IMR-90 (cell line): ENCODE measurements around the gene NUBPL. TPM values are rescaled to one million over a fixed set of nuclear protein-coding genes. Genes with fewer than 3 reads are reported as not detected.

ENCODE experiments used
- ATAC-seq: fragments of 200-7000 bp; cut with Tn5 transposase; 2 replicates; pipeline ENCODE4 v1.9.1; 2020; ENCODE audit warnings: low read depth, mild to moderate bottlenecking, moderate library complexity
- BruUV-seq: library from RNA; stranded (reverse); fragments of 400-500 nt; replicated peaks from 2 replicates; lab custom pipeline; 2021; lab: Mats Ljungman, UMichigan
- CTCF ChIA-PET: fragments of 300-600 bp; formaldehyde crosslinking; extraction: SDS; loops from one replicate; lab custom pipeline; 2021; ENCODE audit warnings: antibody characterized with exemption; lab: Yijun Ruan, JAX
- POLR2A ChIA-PET: fragments of 300-600 bp; sonication (Branson Sonifier 250); formaldehyde crosslinking; loops from one replicate; lab custom pipeline; 2022; ENCODE audit warnings: antibody characterized with exemption; ENCODE audit not compliant: unreplicated experiment; lab: Charles Lee
- DNase-seq: peaks from one replicate; pipeline ENCODE4 v3.0.0; 2013
- H2AFZ ChIP-seq: replicated peaks from 2 replicates; pipeline ENCODE3; 2013; ENCODE audit warnings: low read length, mild to moderate bottlenecking; ENCODE audit not compliant: poor library complexity
- H2AK5ac ChIP-seq: 2 replicates; pipeline ENCODE4 v1.6.1; 2013; ENCODE audit warnings: low read depth, low read length, inconsistent platforms
- H2AK9ac ChIP-seq: replicated peaks from 2 replicates; pipeline ENCODE3; 2013; ENCODE audit warnings: mild to moderate bottlenecking, low read depth, low read length, moderate library complexity; ENCODE audit not compliant: poor library complexity
- H2BK120ac ChIP-seq: 2 replicates; pipeline ENCODE4 v1.6.1; 2013; ENCODE audit warnings: low read depth, low read length, inconsistent platforms
- H2BK15ac ChIP-seq: 3 replicates; pipeline ENCODE4 v1.6.1; 2013; ENCODE audit warnings: low read depth, low read length, inconsistent platforms
- H2BK20ac ChIP-seq: 2 replicates; pipeline ENCODE4 v1.6.1; 2013; ENCODE audit warnings: low read depth, mild to moderate bottlenecking, inconsistent platforms, low read length, moderate library complexity
- H2BK5ac ChIP-seq: 2 replicates; pipeline ENCODE4 v1.6.1; 2013; ENCODE audit warnings: mild to moderate bottlenecking, low read depth, low read length, inconsistent platforms; ENCODE audit not compliant: poor library complexity, severe bottlenecking
- H3K14ac ChIP-seq: replicated peaks from 2 replicates; pipeline ENCODE4 v1.6.1; 2013; ENCODE audit warnings: low read depth, low read length, inconsistent platforms
- H3K18ac ChIP-seq: 2 replicates; pipeline ENCODE4 v1.6.1; 2013; ENCODE audit warnings: low read depth, low read length, control low read depth
- H3K23ac ChIP-seq: 2 replicates; pipeline ENCODE4 v1.6.1; 2013; ENCODE audit warnings: low read depth, low read length, inconsistent platforms
- H3K27ac ChIP-seq: 2 replicates; pipeline ENCODE4 v1.5.1; 2013; ENCODE audit warnings: mild to moderate bottlenecking, control low read depth, low read length; ENCODE audit not compliant: insufficient read depth
- H3K27me3 ChIP-seq: 2 replicates; pipeline ENCODE4 v1.6.1; 2013; ENCODE audit warnings: low read length; ENCODE audit not compliant: control insufficient read depth, insufficient read depth
- H3K36me3 ChIP-seq: 2 replicates; pipeline ENCODE4 v1.6.1; 2013; ENCODE audit warnings: low read length, mixed read lengths; ENCODE audit not compliant: control insufficient read depth, insufficient read depth
- H3K4ac ChIP-seq: 2 replicates; pipeline ENCODE4 v1.6.1; 2013; ENCODE audit warnings: low read depth, low read length, inconsistent platforms
- H3K4me1 ChIP-seq: 2 replicates; pipeline ENCODE4 v1.6.1; 2013; ENCODE audit warnings: low read length, mixed read lengths; ENCODE audit not compliant: control insufficient read depth, insufficient read depth
- H3K4me2 ChIP-seq: 2 replicates; pipeline ENCODE4 v1.6.1; 2013; ENCODE audit warnings: low read depth, mild to moderate bottlenecking, control low read depth, low read length, moderate library complexity
- H3K4me3 ChIP-seq: 2 replicates; pipeline ENCODE4 v1.5.1; 2013; ENCODE audit warnings: low read depth, mild to moderate bottlenecking, control low read depth, low read length, moderate library complexity; ENCODE audit not compliant: insufficient read depth
- H3K56ac ChIP-seq: 2 replicates; pipeline ENCODE4 v1.6.1; 2013; ENCODE audit warnings: low read length, inconsistent platforms; ENCODE audit not compliant: insufficient read depth; ENCODE audit errors: extremely low read depth
- H3K79me1 ChIP-seq, 2 experiments: 2 replicates each; pipeline ENCODE4 v1.6.1; 2013; ENCODE audit warnings: low read length in 2 of 2, inconsistent platforms in 1 of 2, low read depth in 1 of 2
- H3K9ac ChIP-seq: 2 replicates; pipeline ENCODE4 v1.6.1; 2013; ENCODE audit warnings: low read depth, low read length, control low read depth
- H3K9me1 ChIP-seq: 2 replicates; pipeline ENCODE4 v1.6.1; 2013; ENCODE audit warnings: low read length, inconsistent platforms; ENCODE audit not compliant: insufficient read depth
- H3K9me3 ChIP-seq: 2 replicates; pipeline ENCODE4 v1.6.1; 2013; ENCODE audit warnings: low read length; ENCODE audit not compliant: control insufficient read depth, insufficient read depth
- H4K20me1 ChIP-seq: 2 replicates; pipeline ENCODE4 v1.6.1; 2013; ENCODE audit warnings: low read length, inconsistent platforms; ENCODE audit not compliant: insufficient read depth
- H4K5ac ChIP-seq: 2 replicates; pipeline ENCODE4 v1.6.1; 2013; ENCODE audit warnings: mild to moderate bottlenecking, low read depth, low read length, control low read depth
- H4K8ac ChIP-seq, 2 experiments: 2 replicates each; pipeline ENCODE4 v1.6.1; 2013; ENCODE audit warnings: low read depth in 2 of 2, low read length in 2 of 2, control low read depth in 1 of 2, inconsistent platforms in 1 of 2
- H4K91ac ChIP-seq: 2 replicates; pipeline ENCODE4 v1.6.1; 2013; ENCODE audit warnings: low read depth, low read length, inconsistent platforms; ENCODE audit not compliant: insufficient read depth
- CEBPB ChIP-seq: IDR thresholded peaks from 2 replicates; pipeline ENCODE4 v1.6.1; 2012; ENCODE audit warnings: low read depth, low read length, improper control_type of control experiment
- CHD1 ChIP-seq: IDR thresholded peaks from 2 replicates; pipeline ENCODE4 v1.6.1; 2012; ENCODE audit warnings: low read depth, low read length, improper control_type of control experiment
- POLR2A ChIP-seq: IDR thresholded peaks from 2 replicates; pipeline ENCODE4 v1.6.1; 2012; ENCODE audit warnings: mild to moderate bottlenecking, low read depth, low read length
- RCOR1 ChIP-seq: IDR thresholded peaks from 2 replicates; pipeline ENCODE4 v1.6.1; 2012; ENCODE audit warnings: mild to moderate bottlenecking, low read length, improper control_type of control experiment; ENCODE audit not compliant: insufficient replicate concordance
- WGBS, 2 experiments: methylation state at CpG; one replicate each; pipeline versions ENCODE4 v1.1.5 to v1.1.7; 2013; ENCODE audit warnings: missing lambda C conversion rate in 2 of 2; ENCODE audit not compliant: insufficient read length in 1 of 2; ENCODE audit errors: extremely low coverage in 2 of 2; 5-methylcytosine and 5-hydroxymethylcytosine counted together
- dilution Hi-C: fragments of 300-500 bp; cut with HindIII; formaldehyde crosslinking; loops from one replicate; pipeline ENCODE4 v1.14.3; 2018; ENCODE audit warnings: low sequenced_read_pairs; ENCODE audit not compliant: unreplicated experiment
- in situ Hi-C: fragments of 300-500 bp; cut with MboI; formaldehyde crosslinking; loops from 3 replicates; pipeline ENCODE4 v1.14.3; 2019; ENCODE audit warnings: low sequenced_read_pairs, inconsistent platforms, mixed read lengths
- intact Hi-C: fragments of 100-400 bp; cut with micrococcal nuclease; formaldehyde crosslinking; loops from 2 replicates; pipeline ENCODE4 v1.10.0; 2022
- polyA plus RNA-seq, 3 experiments: library from polyadenylated mRNA; depleted of rRNA; stranded (reverse); fragments of >200 nt; gene quantifications; 2 replicates each; pipeline ENCODE4 v1.2.3, GENCODE V29; 2012; ENCODE audit warnings: low replicate concordance in 1 of 3
- total RNA-seq: library from RNA; depleted of rRNA; stranded (reverse); fragments of >200 nt; gene quantifications from 2 replicates; pipeline ENCODE4 v1.2.3, GENCODE V29; 2012

NUBPL gene
- total and polyA plus RNA-seq, 2 of the 4 experiments (the other 2 are of a cell fraction): 5.4 to 11.5 TPM

DNA sequence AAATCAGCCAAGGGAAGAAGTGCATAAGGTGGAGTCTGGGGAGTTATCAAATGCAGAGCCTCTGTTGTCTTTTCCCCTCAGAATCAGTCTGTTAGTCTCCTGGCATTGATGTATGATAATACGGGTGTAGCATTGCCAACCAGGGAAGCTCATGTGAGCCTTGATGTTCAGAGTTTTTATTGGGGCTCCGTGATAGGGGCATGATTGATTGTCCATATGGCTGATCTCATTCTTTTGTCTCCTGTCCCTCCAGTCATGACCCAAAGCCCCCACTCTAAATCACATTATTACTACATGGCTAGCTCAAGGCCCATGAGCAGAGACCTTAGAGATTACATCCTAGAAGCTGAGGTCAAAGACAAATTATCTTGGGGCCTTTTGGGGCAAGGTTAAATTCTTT is 140.9 kb downstream of the NUBPL start:
- dilution Hi-C loops: no loop called here
- H3K27me3 ChIP-seq: no peaks in the 10 kb centered on the region
- no peak overlapping the region for H2BK120ac ChIP-seq
- H3K4me1 ChIP-seq: no peaks in the 10 kb centered on the region
- H3K9me1 ChIP-seq: no peaks in the 10 kb centered on the region
- H3K18ac ChIP-seq: no peak overlapping the region
- no peaks in the 10 kb centered on the region for H3K79me1 ChIP-seq
- no peak overlapping the region for H2AFZ ChIP-seq
- no peak overlapping the region for H3K14ac ChIP-seq
- no peak overlapping the region for H4K8ac ChIP-seq
- no peak overlapping the region for H3K27ac ChIP-seq
- no peak for DNase-seq
- H2AK9ac ChIP-seq: no peak overlapping the region
- H3K9ac ChIP-seq: no peak overlapping the region
- H3K4me2 ChIP-seq: no peak overlapping the region
- no CpG with 5 or more reads among the region's 2 CpGs for WGBS, 2 experiments
- no peak overlapping the region for H2AK5ac ChIP-seq
- no peak overlapping the region for H3K56ac ChIP-seq
- TF ChIP-seq RCOR1 (no peak), CHD1 (no peak), POLR2A (no peak), CEBPB (no peak)
- POLR2A ChIA-PET: no interaction called here
- 0 out of 2 replicates have a peak, but pooled peaks cover 2% of the 10 kb centered on the region for H3K36me3 ChIP-seq
- no peak for ATAC-seq
- H2BK20ac ChIP-seq: no peak overlapping the region
- no peak overlapping the region for H4K91ac ChIP-seq
- H3K9me3 ChIP-seq: no peaks in the 10 kb centered on the region; the same call in 1 of the 2 replicates
- no peaks in the 10 kb centered on the region for H4K20me1 ChIP-seq
- H3K4me3 ChIP-seq: no peak overlapping the region
- H3K4ac ChIP-seq: no peak overlapping the region
- no TSS peak for BruUV-seq
- H2BK5ac ChIP-seq: no peak overlapping the region
- intact Hi-C loops: no loop called here
- in situ Hi-C loops: no loop called here
- no peak overlapping the region for H2BK15ac ChIP-seq
- no peak overlapping the region for H4K5ac ChIP-seq
- no peak overlapping the region for H3K23ac ChIP-seq
- CTCF ChIA-PET: no interaction called here
